GM10248 (cell line): ENCODE results near the gene CCDC148.
"Not testable (repeated sequence)": the region's sequence is repeated elsewhere in the genome, so short reads cannot be mapped to it uniquely, and the experiment has no call there.

Source experiments
- CTCF ChIA-PET: fragments of 300-600 bp; sonication (Branson Sonifier 250); formaldehyde crosslinking; extraction: SDS; loops from one replicate; lab custom pipeline; 2021; ENCODE audit warnings: antibody characterized with exemption; lab: Yijun Ruan, JAX
- POLR2A ChIA-PET: fragments of 350-650 bp; sonication (Branson Sonifier 250); formaldehyde crosslinking; extraction: SDS; loops from one replicate; lab custom pipeline; 2020; ENCODE audit warnings: antibody characterized with exemption; lab: Yijun Ruan, JAX
- DNase-seq: peaks from one replicate; pipeline ENCODE4 v3.0.0; 2012; ENCODE audit errors: extremely low spot score
- CTCF ChIP-seq: IDR thresholded peaks from 2 replicates; pipeline ENCODE4 v1.5.1; 2012; ENCODE audit warnings: mild to moderate bottlenecking, low read depth; ENCODE audit errors: extremely low read depth, missing control alignments, control extremely low read depth

CCDC148 gene

GRCh38 chr2:158366342-158366741 is 90.2 kb downstream of the CCDC148 start:
- ChIA-PET CTCF (no interaction called here), POLR2A (no interaction called here)
- TF ChIP-seq CTCF, result no peak
- no peak for DNase-seq

GRCh38 chr2:158359846-158360245 is 96.7 kb downstream of the CCDC148 start:
- TF ChIP-seq CTCF, result no peak
- DNase-seq, result no peak
- ChIA-PET CTCF (interaction anchor here (1.0 to 1.3 kb wide), 2 partner anchors 10 to 25 kb away, joined by 3 read pairs; no protein-coding TSS in a partner anchor), POLR2A (no interaction called here)

GRCh38 chr2:158357699-158358098 is 98.9 kb downstream of the CCDC148 start:
- CTCF ChIA-PET, result no interaction called here
- DNase-seq, result no peak
- POLR2A ChIA-PET, result no interaction called here
- TF ChIP-seq CTCF, result no peak

GRCh38 chr2:158357122-158357521 is 99.4 kb downstream of the CCDC148 start:
- CTCF ChIA-PET, result no interaction called here
- TF ChIP-seq CTCF, result no peak
- POLR2A ChIA-PET, result no interaction called here
- DNase-seq, result no peak

GRCh38 chr2:158351466-158351816 is 105.1 kb downstream of the CCDC148 start:
- CTCF ChIA-PET, DNase-seq, POLR2A ChIA-PET: not testable (repeated sequence)

- DNase-seq, POLR2A ChIA-PET, CTCF ChIA-PET: not testable (repeated sequence)
Observed at GRCh38 chr2:158350751-158351465, 105.6 kb downstream of the CCDC148 start.

- ChIA-PET CTCF (no interaction called here), POLR2A (no interaction called here)
- DNase-seq, result no peak
- TF ChIP-seq CTCF, result no peak
Observed at GRCh38 chr2:158346032-158346431, 110.5 kb downstream of the CCDC148 start.

- CTCF ChIA-PET, result no interaction called here
- no peak for DNase-seq
- POLR2A ChIA-PET, result no interaction called here
Observed at GRCh38 chr2:158339513-158339912, 117.0 kb downstream of the CCDC148 start.

More at GRCh38 chr2:158339513-158339912, 117.0 kb downstream of the CCDC148 start:
- TF ChIP-seq CTCF, result no peak
